ENCODE data around the gene GNB1L.

GNB1L gene

GRCh38 chr22:19810381-19811201 lies 44.1 kb downstream of the GNB1L start:
- DNase-seq (ENCODE audit: low read depth, low spot score), result peak; percentile 94

GRCh38 chr22:19809741-19810140 lies 44.9 kb downstream of the GNB1L start:
- DNase-seq (ENCODE audit: low read depth, low spot score), result no peak

GRCh38 chr22:19808873-19809478 lies 45.7 kb downstream of the GNB1L start:
- DNase-seq (ENCODE audit: low read depth, low spot score), result peak; percentile 45

- no peak for DNase-seq (ENCODE audit: low read depth, low spot score)
Measured at GRCh38 chr22:19807914-19808872, 46.5 kb downstream of the GNB1L start.

GRCh38 chr22:19807161-19807913 lies 47.3 kb downstream of the GNB1L start:
- no peak for DNase-seq (ENCODE audit: low read depth, low spot score)

- peak; percentile 42 for DNase-seq (ENCODE audit: low read depth, low spot score)
Measured at GRCh38 chr22:19806213-19807160, 48.2 kb downstream of the GNB1L start.

- no peak for DNase-seq (ENCODE audit: low read depth, low spot score)
Measured at GRCh38 chr22:19805821-19806212, 48.9 kb downstream of the GNB1L start.

GRCh38 chr22:19803736-19804267 lies 50.9 kb downstream of the GNB1L start:
- no peak for DNase-seq (ENCODE audit: low read depth, low spot score)

- DNase-seq (ENCODE audit: low read depth, low spot score), result no peak
Measured at GRCh38 chr22:19802894-19803735, 51.6 kb downstream of the GNB1L start.

- DNase-seq (ENCODE audit: low read depth, low spot score), result no peak
Measured at GRCh38 chr22:19802001-19802893, 52.4 kb downstream of the GNB1L start.

GRCh38 chr22:19801340-19802000 lies 53.2 kb downstream of the GNB1L start:
- no peak for DNase-seq (ENCODE audit: low read depth, low spot score)

- DNase-seq (ENCODE audit: low read depth, low spot score), result peak; percentile 37
Measured at GRCh38 chr22:19800761-19801244, 53.9 kb downstream of the GNB1L start.

- no peak for DNase-seq (ENCODE audit: low read depth, low spot score)
Measured at GRCh38 chr22:19800306-19800705, 54.4 kb downstream of the GNB1L start.

- peak; percentile 87 for DNase-seq (ENCODE audit: low read depth, low spot score)
Measured at GRCh38 chr22:19799322-19800190, 55.1 kb downstream of the GNB1L start.

GRCh38 chr22:19798891-19799293 lies 55.8 kb downstream of the GNB1L start:
- DNase-seq (ENCODE audit: low read depth, low spot score), result no peak

GRCh38 chr22:19798003-19798665 lies 56.5 kb downstream of the GNB1L start:
- DNase-seq (ENCODE audit: low read depth, low spot score), result no peak

All from astrocyte of the hippocampus (primary cell).